ENCODE measurements around the gene NUDT7.
A peak's percentile ranks its signal among the peaks of the same experiment; 100 is the strongest.

Gene NUDT7

GRCh38 chr16:77683397-77684180, 38.7 kb upstream of the NUDT7 start:
- WGBS, result 93% methylated on average over 2 of the region's 4 CpGs
- Histone ChIP-seq H3K14ac (ENCODE audit: low read length in 2 of 2) (no peak overlapping the region), H4K91ac (ENCODE audit: low read length) (no peak overlapping the region)

GRCh38 chr16:77684181-77684526, 38.2 kb upstream of the NUDT7 start:
- Histone ChIP-seq H3K23ac (ENCODE audit: low read length in 2 of 2) (no peak overlapping the region), H3K9ac (ENCODE audit: low read length) (no peak overlapping the region), H3K36me3 (ENCODE audit: control insufficient read depth in 1 of 2, insufficient read depth in 2 of 2, low read depth in 1 of 2, low read length in 2 of 2) (no peaks in the 10 kb centered on the region), H4K91ac (ENCODE audit: low read length) (no peak overlapping the region), H3K4me1 (ENCODE audit: control insufficient read depth, insufficient read depth, low read depth, low read length) (no peaks in the 10 kb centered on the region), H2BK5ac (ENCODE audit: low read depth, low read length, poor library complexity, severe bottlenecking) (no peak overlapping the region), H3K27me3 (ENCODE audit: control insufficient read depth in 1 of 2, insufficient read depth in 1 of 2, low read length in 2 of 2) (peaks cover 0 to 23% of the 10 kb centered on the region in 2 experiments), H3K27ac (ENCODE audit: low read length, poor library complexity, severe bottlenecking) (no peak overlapping the region), H3K9me3 (ENCODE audit: control insufficient read depth, low read length) (no peaks in the 10 kb centered on the region), H3K18ac (ENCODE audit: low read depth in 1 of 2, low read length in 2 of 2) (no peak overlapping the region), H3K4me3 (ENCODE audit: insufficient read depth in 1 of 2, low read depth in 1 of 2, low read length in 2 of 2) (no peak overlapping the region), H2BK15ac (ENCODE audit: low read depth, poor library complexity, severe bottlenecking) (no peak overlapping the region), H2BK12ac (ENCODE audit: low read length in 2 of 2) (no peak overlapping the region), H2AFZ (ENCODE audit: low read depth, low read length) (no peak overlapping the region), H3K4me2 (ENCODE audit: low read length, poor library complexity, severe bottlenecking) (no peak overlapping the region), H2AK5ac (ENCODE audit: low read length, severe bottlenecking) (no peak overlapping the region), H4K8ac (ENCODE audit: low read length) (no peak overlapping the region), H2BK120ac (ENCODE audit: low read depth, low read length) (no peak overlapping the region), H3K4ac (ENCODE audit: low read depth in 1 of 2, low read length in 2 of 2) (no peak overlapping the region), H3K79me1 (replicated peaks; ENCODE audit: low read length, poor library complexity, severe bottlenecking) (no peaks in the 10 kb centered on the region), H3K14ac (ENCODE audit: low read length in 2 of 2) (no peak overlapping the region)
- DNase-seq, result peak; percentile 18
- WGBS, result 67% methylated on average over 2 of the region's 4 CpGs

More at GRCh38 chr16:77683397-77684180, 38.7 kb upstream of the NUDT7 start:
- no peaks in the 10 kb centered on the region for H3K36me3 ChIP-seq (ENCODE audit: control insufficient read depth in 1 of 2, insufficient read depth in 2 of 2, low read depth in 1 of 2, low read length in 2 of 2)
- no peak overlapping the region for H3K27ac ChIP-seq (ENCODE audit: low read length, poor library complexity, severe bottlenecking)
- no peak overlapping the region for H3K23ac ChIP-seq (ENCODE audit: low read length in 2 of 2)
- no peak overlapping the region for H2BK12ac ChIP-seq (ENCODE audit: low read length in 2 of 2)
- H3K79me1 ChIP-seq (replicated peaks; ENCODE audit: low read length, poor library complexity, severe bottlenecking), result no peaks in the 10 kb centered on the region
- H2AK5ac ChIP-seq (ENCODE audit: low read length, severe bottlenecking), result no peak overlapping the region
- H3K4me2 ChIP-seq (ENCODE audit: low read length, poor library complexity, severe bottlenecking), result no peak overlapping the region
- no peak overlapping the region for H3K4me3 ChIP-seq (ENCODE audit: insufficient read depth in 1 of 2, low read depth in 1 of 2, low read length in 2 of 2)
- no peak overlapping the region for H2BK5ac ChIP-seq (ENCODE audit: low read depth, low read length, poor library complexity, severe bottlenecking)
- no peak overlapping the region for H3K4ac ChIP-seq (ENCODE audit: low read depth in 1 of 2, low read length in 2 of 2)
- H3K4me1 ChIP-seq (ENCODE audit: control insufficient read depth, insufficient read depth, low read depth, low read length), result no peaks in the 10 kb centered on the region
- H3K9ac ChIP-seq (ENCODE audit: low read length), result no peak overlapping the region
- no peak overlapping the region for H2AFZ ChIP-seq (ENCODE audit: low read depth, low read length)
- no peak for DNase-seq
- H2BK15ac ChIP-seq (ENCODE audit: low read depth, poor library complexity, severe bottlenecking), result no peak overlapping the region
- H3K27me3 ChIP-seq (ENCODE audit: control insufficient read depth in 1 of 2, insufficient read depth in 1 of 2, low read length in 2 of 2), result peaks cover 0 to 17% of the 10 kb centered on the region in 2 experiments
- H4K8ac ChIP-seq (ENCODE audit: low read length), result no peak overlapping the region
- no peaks in the 10 kb centered on the region for H3K9me3 ChIP-seq (ENCODE audit: control insufficient read depth, low read length)
- H2BK120ac ChIP-seq (ENCODE audit: low read depth, low read length), result no peak overlapping the region
- H3K18ac ChIP-seq (ENCODE audit: low read depth in 1 of 2, low read length in 2 of 2), result no peak overlapping the region

- Histone ChIP-seq H3K27ac (ENCODE audit: low read length, poor library complexity, severe bottlenecking) (no peak overlapping the region), H4K91ac (ENCODE audit: low read length) (no peak overlapping the region), H3K18ac (ENCODE audit: low read depth in 1 of 2, low read length in 2 of 2) (no peak overlapping the region), H3K9ac (ENCODE audit: low read length) (no peak overlapping the region), H3K36me3 (ENCODE audit: control insufficient read depth in 1 of 2, insufficient read depth in 2 of 2, low read depth in 1 of 2, low read length in 2 of 2) (no peaks in the 10 kb centered on the region), H4K8ac (ENCODE audit: low read length) (no peak overlapping the region), H2BK12ac (ENCODE audit: low read length in 2 of 2) (no peak overlapping the region), H3K23ac (ENCODE audit: low read length in 2 of 2) (no peak overlapping the region), H2BK15ac (ENCODE audit: low read depth, poor library complexity, severe bottlenecking) (no peak overlapping the region), H2AFZ (ENCODE audit: low read depth, low read length) (no peak overlapping the region), H3K27me3 (ENCODE audit: control insufficient read depth in 1 of 2, insufficient read depth in 1 of 2, low read length in 2 of 2) (peaks cover 0 to 30% of the 10 kb centered on the region in 2 experiments), H3K4ac (ENCODE audit: low read depth in 1 of 2, low read length in 2 of 2) (no peak overlapping the region), H3K14ac (ENCODE audit: low read length in 2 of 2) (no peak overlapping the region), H2BK120ac (ENCODE audit: low read depth, low read length) (no peak overlapping the region), H3K4me1 (ENCODE audit: control insufficient read depth, insufficient read depth, low read depth, low read length) (no peaks in the 10 kb centered on the region), H2BK5ac (ENCODE audit: low read depth, low read length, poor library complexity, severe bottlenecking) (no peak overlapping the region), H3K79me1 (replicated peaks; ENCODE audit: low read length, poor library complexity, severe bottlenecking) (no peaks in the 10 kb centered on the region), H3K9me3 (ENCODE audit: control insufficient read depth, low read length) (no peaks in the 10 kb centered on the region), H3K4me3 (ENCODE audit: insufficient read depth in 1 of 2, low read depth in 1 of 2, low read length in 2 of 2) (no peak overlapping the region), H3K4me2 (ENCODE audit: low read length, poor library complexity, severe bottlenecking) (no peak overlapping the region), H2AK5ac (ENCODE audit: low read length, severe bottlenecking) (no peak overlapping the region)
- DNase-seq, result no peak
- 74% methylated on average over 2 of the region's 4 CpGs for WGBS
Measured at GRCh38 chr16:77686385-77686784, 35.9 kb upstream of the NUDT7 start.

- H3K36me3 ChIP-seq (ENCODE audit: control insufficient read depth in 1 of 2, insufficient read depth in 2 of 2, low read depth in 1 of 2, low read length in 2 of 2), result no peaks in the 10 kb centered on the region
- no peak overlapping the region for H2BK120ac ChIP-seq (ENCODE audit: low read depth, low read length)
- H2AFZ ChIP-seq (ENCODE audit: low read depth, low read length), result no peak overlapping the region
- no peak overlapping the region for H3K9ac ChIP-seq (ENCODE audit: low read length)
- no peaks in the 10 kb centered on the region for H3K9me3 ChIP-seq (ENCODE audit: control insufficient read depth, low read length)
- H3K4me2 ChIP-seq (ENCODE audit: low read length, poor library complexity, severe bottlenecking), result no peak overlapping the region
- WGBS, result 94% methylated on average over 4 of the region's 5 CpGs
- H4K8ac ChIP-seq (ENCODE audit: low read length), result no peak overlapping the region
- H3K27ac ChIP-seq (ENCODE audit: low read length, poor library complexity, severe bottlenecking), result no peak overlapping the region
- H3K4ac ChIP-seq (ENCODE audit: low read depth in 1 of 2, low read length in 2 of 2), result no peak overlapping the region
- no peak overlapping the region for H2BK12ac ChIP-seq (ENCODE audit: low read length in 2 of 2)
- H3K79me1 ChIP-seq (replicated peaks; ENCODE audit: low read length, poor library complexity, severe bottlenecking), result no peaks in the 10 kb centered on the region
- peaks cover 0 to 24% of the 10 kb centered on the region in 2 experiments for H3K27me3 ChIP-seq (ENCODE audit: control insufficient read depth in 1 of 2, insufficient read depth in 1 of 2, low read length in 2 of 2)
- H3K23ac ChIP-seq (ENCODE audit: low read length in 2 of 2), result no peak overlapping the region
- H3K4me1 ChIP-seq (ENCODE audit: control insufficient read depth, insufficient read depth, low read depth, low read length), result no peaks in the 10 kb centered on the region
- no peak for DNase-seq
- H4K91ac ChIP-seq (ENCODE audit: low read length), result no peak overlapping the region
- no peak overlapping the region for H3K4me3 ChIP-seq (ENCODE audit: insufficient read depth in 1 of 2, low read depth in 1 of 2, low read length in 2 of 2)
- H3K18ac ChIP-seq (ENCODE audit: low read depth in 1 of 2, low read length in 2 of 2), result no peak overlapping the region
- no peak overlapping the region for H2AK5ac ChIP-seq (ENCODE audit: low read length, severe bottlenecking)
- no peak overlapping the region for H3K14ac ChIP-seq (ENCODE audit: low read length in 2 of 2)
- no peak overlapping the region for H2BK5ac ChIP-seq (ENCODE audit: low read depth, low read length, poor library complexity, severe bottlenecking)
- H2BK15ac ChIP-seq (ENCODE audit: low read depth, poor library complexity, severe bottlenecking), result no peak overlapping the region
Measured at GRCh38 chr16:77689971-77690370, 32.3 kb upstream of the NUDT7 start.
